ENCODE data around the gene ZYG11A.
"Not testable (repeated sequence)": the region's sequence is repeated elsewhere in the genome, so short reads cannot be mapped to it uniquely, and the experiment has no call there.

The ZYG11A gene

GRCh38 chr1:52855584-52855983 is 13.0 kb downstream of the ZYG11A start:
- DNase-seq (ENCODE audit: low read depth) = no peak
- TF ChIP-seq CTCF (IDR thresholded peaks at IDR 0.05; ENCODE audit: low read length, missing control alignments) = no peak
- no peak overlapping the region for H3K4me3 ChIP-seq (replicated peaks; ENCODE audit: low read depth, low read length)

- no peak for TF ChIP-seq CTCF (IDR thresholded peaks at IDR 0.05; ENCODE audit: low read length, missing control alignments)
- DNase-seq (ENCODE audit: low read depth) = no peak
- H3K4me3 ChIP-seq (replicated peaks; ENCODE audit: low read depth, low read length) = no peak overlapping the region
Measured at GRCh38 chr1:52856026-52856425, 13.5 kb downstream of the ZYG11A start.

- H3K4me3 ChIP-seq (replicated peaks; ENCODE audit: low read depth, low read length) = no peak overlapping the region
- no peak for TF ChIP-seq CTCF (IDR thresholded peaks at IDR 0.05; ENCODE audit: low read length, missing control alignments)
Measured at GRCh38 chr1:52857443-52857842, 14.9 kb downstream of the ZYG11A start.

GRCh38 chr1:52862666-52863458 is 20.3 kb downstream of the ZYG11A start:
- no peak overlapping the region for H3K4me3 ChIP-seq (replicated peaks; ENCODE audit: low read depth, low read length)
- DNase-seq (ENCODE audit: low read depth) = no peak
- TF ChIP-seq CTCF (IDR thresholded peaks at IDR 0.05; ENCODE audit: low read length, missing control alignments) = no peak

More at GRCh38 chr1:52857443-52857842, 14.9 kb downstream of the ZYG11A start:
- DNase-seq (ENCODE audit: low read depth) = no peak

- no peak for DNase-seq (ENCODE audit: low read depth)
- H3K4me3 ChIP-seq (replicated peaks; ENCODE audit: low read depth, low read length) = no peak overlapping the region
- no peak for TF ChIP-seq CTCF (IDR thresholded peaks at IDR 0.05; ENCODE audit: low read length, missing control alignments)
Measured at GRCh38 chr1:52867087-52867863, 24.7 kb downstream of the ZYG11A start.

- H3K4me3 ChIP-seq (replicated peaks; ENCODE audit: low read depth, low read length); DNase-seq (ENCODE audit: low read depth): not testable (repeated sequence)
Measured at GRCh38 chr1:52869727-52870126, 27.2 kb downstream of the ZYG11A start.

GRCh38 chr1:52876843-52877242 is 34.3 kb downstream of the ZYG11A start:
- no peak for DNase-seq (ENCODE audit: low read depth)

More at GRCh38 chr1:52876843-52877242, 34.3 kb downstream of the ZYG11A start:
- H3K4me3 ChIP-seq (replicated peaks; ENCODE audit: low read depth, low read length) = no peak overlapping the region
- no peak for TF ChIP-seq CTCF (IDR thresholded peaks at IDR 0.05; ENCODE audit: low read length, missing control alignments)

All from fibroblast of pulmonary artery (primary cell).